CD1c-positive myeloid dendritic cell (primary cell): ENCODE data around the gene LYSMD3.

Experiments used
- DNase-seq: peaks from one replicate; pipeline ENCODE4 v3.0.0-alpha.2; 2016; ENCODE audit errors: extremely low spot score

Gene LYSMD3

GRCh38 chr5:90547072-90547536 is 17.7 kb upstream of the LYSMD3 start:
- no peak for DNase-seq

- DNase-seq: no peak
These were observed 16.9 kb upstream of the LYSMD3 start for GRCh38 chr5:90546216-90546837.

GRCh38 chr5:90545511-90545910 is 16.1 kb upstream of the LYSMD3 start:
- DNase-seq: no peak

DNA sequence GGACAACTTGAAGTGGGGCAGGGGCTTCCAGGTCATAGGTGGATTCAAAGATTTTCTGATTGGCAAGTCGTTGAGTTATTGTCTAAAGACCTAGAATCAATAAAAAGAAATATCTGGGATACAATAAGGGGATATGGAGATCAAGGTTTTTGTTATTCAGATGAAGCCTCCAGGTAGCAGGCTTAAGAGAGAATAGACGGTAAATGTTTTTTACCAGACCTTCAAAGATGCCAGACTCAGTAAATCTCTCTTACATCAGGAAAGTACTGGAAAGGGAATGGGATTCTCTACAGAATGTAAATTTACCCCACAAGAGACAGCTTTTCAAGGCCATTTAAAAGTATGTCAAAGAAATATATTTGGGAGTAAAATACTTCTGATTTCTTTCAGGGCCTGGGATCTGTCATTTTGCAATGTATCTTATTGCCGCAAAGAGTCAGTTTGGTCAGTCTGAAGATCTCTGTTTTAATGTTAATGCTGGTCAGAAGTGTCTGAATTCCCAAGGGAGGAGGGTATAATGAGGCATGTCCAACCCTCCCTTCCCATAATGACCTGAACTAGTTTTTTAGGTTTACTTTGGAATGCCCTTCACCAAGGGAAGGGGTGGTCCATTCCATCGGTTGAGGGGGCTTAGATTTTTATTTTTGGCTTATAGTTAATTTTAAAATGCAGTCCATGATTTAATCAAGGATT is 13.6 kb upstream of the LYSMD3 start:
- no peak for DNase-seq

DNA sequence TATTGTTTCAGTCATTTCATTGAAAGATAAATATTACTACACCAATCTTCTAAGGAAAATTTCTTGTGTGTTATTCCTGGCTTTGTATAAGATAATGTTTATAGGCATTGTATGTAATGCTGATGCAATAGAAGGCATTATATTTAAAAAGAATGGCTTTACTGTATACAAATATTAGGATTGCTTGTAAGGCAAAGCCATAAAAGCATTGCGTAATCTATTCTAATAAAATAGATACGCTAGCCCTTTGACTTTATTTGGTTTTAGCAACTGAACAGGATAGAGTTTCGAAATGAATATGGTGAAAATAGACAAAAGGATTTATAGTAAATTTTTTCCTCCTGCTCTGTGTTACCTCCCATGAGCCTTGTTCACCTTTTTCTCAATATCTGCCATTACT is 5.5 kb upstream of the LYSMD3 start:
- DNase-seq: no peak

GRCh38 chr5:90533794-90534193 is 4.4 kb upstream of the LYSMD3 start:
- DNase-seq: no peak

DNA sequence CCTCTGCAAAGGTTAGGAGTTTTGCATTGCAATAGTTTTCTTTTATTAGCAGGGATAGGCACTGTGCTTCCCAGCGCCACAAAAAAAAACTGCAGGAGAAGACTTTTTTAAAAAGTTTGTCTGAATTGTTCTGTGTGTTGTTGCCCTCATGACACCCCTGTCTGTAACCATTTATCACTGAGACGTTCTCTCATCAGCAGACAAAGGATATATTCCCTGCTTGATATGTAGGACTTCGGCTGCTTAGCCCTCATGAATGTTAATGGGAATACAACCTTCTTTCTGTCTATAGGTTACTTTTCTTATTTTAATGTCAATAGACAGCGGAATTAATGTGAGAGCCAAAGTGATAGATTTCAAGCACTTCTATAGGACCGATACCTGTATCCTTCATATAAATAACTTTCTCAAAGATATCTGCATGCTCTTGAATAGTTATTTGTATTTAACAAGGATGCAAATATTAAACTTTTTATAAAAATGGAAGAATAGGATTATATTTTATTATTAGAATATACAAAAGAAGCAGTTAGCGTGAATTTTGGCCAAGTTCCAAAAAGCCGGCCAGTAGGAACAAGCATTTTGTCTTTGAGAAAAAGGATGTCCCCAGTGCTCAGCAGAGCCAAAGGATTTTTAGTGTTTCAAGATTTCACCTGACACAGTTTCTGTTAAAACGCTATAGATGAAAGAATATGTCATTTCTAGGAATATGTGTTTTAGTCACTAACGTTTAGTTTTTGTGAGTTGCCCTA is 1.5 kb upstream of the LYSMD3 start:
- peak; percentile 17 for DNase-seq

DNA sequence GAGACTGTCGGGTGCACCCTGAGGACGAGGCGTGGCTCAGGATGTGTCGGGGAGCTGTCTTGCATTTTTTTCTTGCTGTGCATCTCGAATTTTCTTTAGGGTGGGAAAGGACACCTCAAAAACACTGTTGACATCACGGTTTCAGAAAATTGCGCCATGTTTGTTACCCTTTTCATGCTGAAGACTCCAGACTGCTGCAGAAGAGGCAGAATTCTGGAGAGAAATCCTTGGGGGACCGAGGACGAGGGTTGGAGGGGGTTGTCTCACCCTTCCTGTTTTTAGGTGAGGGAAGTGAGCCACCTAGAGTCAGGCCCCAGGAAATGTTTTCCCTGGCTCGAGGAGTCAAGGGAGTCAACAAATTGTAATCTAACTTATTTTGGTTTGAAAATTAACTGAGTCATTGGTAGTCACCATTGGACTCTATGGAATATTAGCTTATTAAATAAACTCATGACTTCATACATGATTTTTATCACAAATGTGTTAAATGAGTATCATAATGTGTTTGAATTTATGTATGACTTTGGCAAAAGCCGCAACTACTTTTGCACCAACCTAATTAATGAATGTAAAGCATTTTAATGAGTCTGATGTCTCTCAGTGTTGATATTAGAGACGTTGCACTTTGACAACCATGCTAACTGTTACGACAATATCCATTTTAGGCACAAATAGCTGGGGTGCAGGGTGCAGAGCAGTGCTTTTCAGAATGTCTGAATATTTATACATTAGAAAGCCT is 724 bp upstream of the LYSMD3 start:
- peak; percentile 73 for DNase-seq

DNA sequence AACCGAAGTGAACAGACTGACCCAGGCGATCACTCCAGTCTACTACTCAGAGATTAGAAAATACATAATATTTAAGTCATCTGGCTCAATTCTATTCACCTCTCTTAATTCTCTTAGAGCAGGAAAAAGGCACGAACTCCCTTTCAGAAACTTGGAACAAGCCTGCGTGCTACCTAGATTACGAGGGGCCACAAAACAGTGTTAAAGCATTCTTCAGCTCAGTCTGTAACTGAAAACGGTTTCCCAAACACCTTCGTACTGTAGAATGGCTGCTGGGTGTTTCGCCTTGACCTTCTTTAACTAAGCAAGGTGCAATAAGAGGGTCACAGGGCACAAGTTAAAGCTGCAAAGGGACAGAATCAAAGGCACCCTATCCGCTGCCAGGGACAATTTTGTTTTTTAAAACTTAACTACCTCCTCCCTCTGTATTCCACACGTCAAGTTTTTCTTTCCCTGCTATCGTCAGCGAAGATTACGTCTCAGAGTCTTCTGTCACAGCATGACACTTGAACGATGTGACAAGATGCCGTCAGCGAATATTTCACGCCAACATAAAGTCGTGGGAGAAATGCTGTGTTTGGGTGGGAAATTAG is 687 bp downstream of the LYSMD3 start:
- peak; percentile 52 for DNase-seq

DNA sequence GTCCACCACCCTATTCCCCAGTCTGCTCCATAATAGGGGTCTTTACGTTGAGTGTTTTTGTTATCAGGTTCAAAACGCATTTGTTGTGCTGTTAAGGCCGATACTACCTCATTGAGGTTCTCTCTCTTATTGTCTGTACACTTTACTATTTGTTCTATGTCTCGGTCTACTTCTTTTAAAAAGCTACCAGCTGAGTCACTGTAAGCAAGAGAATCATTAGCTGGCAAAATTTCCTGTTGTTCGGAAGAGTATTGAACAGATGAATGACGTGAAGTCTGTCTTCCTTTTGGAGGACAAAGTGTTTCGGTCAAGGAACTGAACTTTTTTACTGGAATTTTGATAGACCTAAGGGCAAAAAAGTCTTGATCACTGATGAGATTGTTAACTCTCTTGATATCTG is 10.3 kb downstream of the LYSMD3 start:
- DNase-seq: no peak

DNA sequence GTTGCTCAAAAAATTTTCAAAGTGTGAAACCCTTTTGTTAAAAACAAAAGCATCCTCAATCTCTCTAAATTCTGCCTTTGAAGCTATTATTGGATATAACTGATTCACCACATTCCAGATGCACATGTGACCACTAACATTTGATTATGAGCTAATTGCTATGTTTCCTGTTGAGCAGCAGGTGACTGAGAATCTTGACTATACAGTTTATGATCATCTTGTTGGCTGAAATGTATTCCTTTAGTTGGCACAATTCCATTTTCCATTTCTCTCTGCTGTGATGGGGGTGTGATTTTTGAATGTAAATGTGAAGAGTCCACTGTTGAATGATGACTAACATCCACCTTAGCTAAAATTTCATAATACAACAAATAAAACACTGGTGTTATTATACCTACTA is 10.7 kb downstream of the LYSMD3 start:
- DNase-seq: no peak

DNA sequence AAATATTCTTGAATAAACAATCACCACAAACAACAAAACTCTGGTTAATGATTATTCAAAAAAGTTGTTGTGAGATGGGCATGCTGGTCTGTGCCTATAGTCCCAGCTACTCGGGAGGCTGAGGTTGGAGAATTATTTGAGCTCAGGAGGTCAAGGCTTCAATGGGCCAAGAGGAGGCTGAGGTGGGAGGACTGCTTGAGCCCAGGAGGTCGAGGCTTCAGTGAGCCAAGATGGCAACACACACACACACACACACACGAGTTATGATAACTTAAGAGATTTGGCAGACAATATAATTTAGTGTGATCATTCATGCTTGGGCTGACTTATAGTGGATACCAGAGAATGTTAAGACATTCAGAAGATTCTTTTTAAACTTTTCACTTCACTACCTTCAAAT is 14.9 kb downstream of the LYSMD3 start:
- DNase-seq: no peak

DNA sequence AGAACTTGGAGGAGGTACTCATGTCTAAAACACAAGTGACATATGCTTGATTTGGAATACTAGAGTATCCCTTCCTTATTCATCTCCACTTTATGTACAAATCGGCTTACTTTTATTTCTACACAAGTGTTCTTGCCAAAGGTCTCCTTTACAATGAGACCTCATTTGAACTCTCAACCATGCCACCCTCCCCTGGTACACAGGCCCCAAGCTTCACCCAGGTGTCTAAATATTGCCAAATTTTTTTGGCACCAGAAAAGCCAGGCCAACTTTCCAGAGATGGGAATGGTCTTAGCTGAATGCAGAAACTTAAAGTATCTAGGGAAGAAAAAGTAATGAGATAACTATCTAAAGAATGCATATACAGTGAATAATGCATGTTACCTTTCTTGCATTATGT is 18.9 kb downstream of the LYSMD3 start:
- DNase-seq: no peak

DNA sequence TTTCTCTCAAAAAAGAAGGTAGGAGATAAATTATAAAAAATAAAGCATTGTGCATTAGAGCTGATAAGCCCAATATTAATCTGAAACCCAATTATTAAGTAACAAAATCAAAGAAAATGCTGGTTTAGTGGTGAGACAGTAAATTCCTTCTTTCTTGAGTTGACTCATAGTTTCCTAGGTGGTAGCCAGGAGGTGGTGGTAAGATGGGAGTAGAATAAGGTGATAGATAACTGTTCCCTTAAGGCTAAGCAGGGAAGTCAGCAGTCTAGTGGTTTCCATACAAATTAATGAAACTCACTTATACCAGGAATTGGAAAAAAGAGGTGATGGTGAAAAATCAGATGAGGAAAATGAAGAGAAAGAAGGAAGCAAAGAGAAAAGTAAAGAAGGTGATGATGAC is 23.2 kb downstream of the LYSMD3 start:
- no peak for DNase-seq

GRCh38 chr5:90504743-90505142 is 24.6 kb downstream of the LYSMD3 start:
- DNase-seq: no peak

DNA sequence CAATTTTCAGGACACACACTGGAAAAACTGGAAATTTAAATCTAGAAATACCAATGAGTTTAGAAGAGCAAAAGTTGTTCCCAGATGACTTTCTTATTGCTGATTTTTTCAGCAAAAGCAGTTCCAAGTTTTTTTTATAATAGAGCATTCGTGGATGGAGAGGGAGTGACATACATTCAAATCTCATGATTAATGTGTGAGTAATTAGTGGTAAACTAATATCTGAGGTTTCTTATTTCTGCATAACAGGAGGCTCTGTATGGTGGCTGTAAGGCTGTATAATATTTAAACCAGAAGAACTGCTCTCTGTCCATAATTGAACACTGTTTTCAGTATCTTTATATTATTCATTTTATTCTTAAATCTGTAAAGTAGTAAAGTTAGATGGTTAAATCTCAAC is 25.8 kb downstream of the LYSMD3 start:
- DNase-seq: no peak

GRCh38 chr5:90495146-90495545 is 34.2 kb downstream of the LYSMD3 start:
- no peak for DNase-seq

DNA sequence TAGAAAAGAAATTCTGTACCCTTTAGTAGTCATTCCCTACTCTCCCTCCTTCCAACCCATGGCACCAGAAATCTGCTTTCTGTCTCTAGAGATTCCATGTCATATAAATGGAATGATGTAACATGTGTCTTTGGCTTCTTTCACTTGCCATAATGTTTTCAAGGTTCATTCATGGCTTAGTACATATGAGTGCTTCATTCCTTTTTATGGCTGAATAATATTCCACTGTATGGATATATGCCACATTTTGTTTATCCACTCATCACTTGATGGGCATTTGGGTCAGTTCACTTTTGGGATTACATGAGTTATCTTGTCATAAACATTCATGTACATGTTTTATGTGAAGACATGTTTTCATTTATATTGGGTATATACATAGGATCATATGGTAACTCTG is 35.3 kb downstream of the LYSMD3 start:
- no peak for DNase-seq

GRCh38 chr5:90488791-90489190 is 40.6 kb downstream of the LYSMD3 start:
- DNase-seq: no peak

DNA sequence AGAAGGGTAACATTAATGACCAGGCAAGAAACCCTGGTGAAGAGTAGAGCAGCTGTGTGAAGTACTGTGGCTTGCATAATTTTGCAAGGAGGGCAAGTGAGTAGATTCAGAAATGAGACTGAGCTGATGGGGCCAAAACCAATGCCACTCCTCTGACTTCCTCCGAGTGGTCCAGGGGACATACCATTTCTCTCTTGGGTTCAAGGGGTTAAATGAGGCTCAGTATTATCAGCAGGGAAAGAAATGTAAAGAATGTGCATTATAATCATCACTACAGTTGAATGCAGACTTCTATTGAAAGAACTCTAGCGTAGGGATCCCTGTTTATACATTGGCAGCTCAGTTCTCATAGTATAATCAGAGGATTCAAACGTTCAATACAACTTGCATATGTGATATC is 44.8 kb downstream of the LYSMD3 start:
- DNase-seq: no peak

DNA sequence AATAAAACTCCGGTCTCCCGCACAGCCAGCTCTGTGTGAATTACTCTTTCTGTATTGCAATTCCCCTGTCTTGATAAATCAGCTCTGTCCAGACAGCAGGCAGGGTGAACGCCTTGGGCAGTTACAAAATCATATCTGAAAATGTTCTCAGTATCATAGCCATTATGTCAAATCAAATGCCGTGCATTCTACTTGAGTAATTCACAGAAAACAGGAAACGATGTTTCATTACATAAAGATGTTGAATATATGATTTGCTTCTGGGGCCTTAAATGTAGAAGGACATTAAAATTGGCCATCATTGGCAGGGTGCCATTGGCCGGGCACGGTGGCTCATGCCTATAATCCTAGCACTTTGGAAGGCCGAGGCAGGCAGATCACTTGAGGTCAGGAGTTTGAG is 46.2 kb downstream of the LYSMD3 start:
- DNase-seq: no peak

DNA sequence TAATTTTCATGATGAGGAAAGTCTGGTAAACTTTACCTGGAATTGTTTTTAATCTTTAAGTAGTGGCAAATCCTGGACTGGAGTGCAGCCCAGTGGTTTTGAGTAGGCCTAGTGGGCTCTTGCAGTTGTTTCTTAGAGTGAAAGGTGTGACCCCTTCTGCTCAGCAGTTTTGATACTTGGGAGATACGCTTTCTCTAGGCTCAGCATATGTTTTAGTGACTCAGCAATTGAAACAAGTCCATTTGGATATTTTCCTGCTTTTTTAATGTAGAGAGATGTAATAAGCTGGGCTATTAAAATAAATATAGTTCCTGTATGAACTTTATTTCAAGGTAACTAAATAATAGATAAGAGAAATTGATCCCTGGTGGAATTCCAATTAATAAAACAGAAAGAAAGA is 48.7 kb downstream of the LYSMD3 start:
- DNase-seq: no peak
